MM.1S (cell line): ENCODE data around the gene CFAP45.

Experiments
- EZH2 ChIP-seq: fragments of 300-600 bp; sonication (generic); optimal IDR thresholded peaks from 2 replicates; pipeline ENCODE3; 2017; ENCODE audit warnings: low read depth, mild to moderate bottlenecking, antibody characterized with exemption, low read length, mixed read lengths
- EZH2phosphoT487 ChIP-seq: fragments of 300-600 bp; sonication (generic); IDR thresholded peaks from 2 replicates; pipeline ENCODE4 v1.6.1; 2018; ENCODE audit warnings: antibody characterized with exemption, low read length
- TF ChIP-seq, protein P1 (sequence below): fragments of 300-600 bp; sonication (generic); IDR thresholded peaks from 2 replicates; pipeline ENCODE4 v1.5.1; 2016; ENCODE audit warnings: antibody characterized with exemption, low read length, mixed read lengths

DNA sequence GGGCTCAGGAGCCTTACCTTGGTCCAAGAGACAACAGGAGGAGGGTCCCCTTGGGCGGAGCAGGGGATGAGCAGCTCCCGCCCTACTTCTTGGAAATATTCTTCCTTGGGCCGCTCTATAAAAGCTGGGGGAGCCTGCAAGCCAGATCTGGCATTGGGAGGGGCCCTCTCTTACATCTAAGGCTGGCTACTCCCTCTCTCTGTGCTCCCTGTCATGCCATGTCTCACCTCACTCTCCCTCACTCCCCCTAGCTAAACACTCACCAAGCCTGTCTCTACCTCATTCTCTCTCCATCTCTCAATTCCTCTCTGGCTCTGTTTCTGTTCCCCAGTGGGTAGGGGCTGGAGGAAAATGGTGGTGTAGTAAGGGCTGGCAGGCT lies 31.8 kb upstream of the CFAP45 start:
- TF ChIP-seq, protein P1, sequence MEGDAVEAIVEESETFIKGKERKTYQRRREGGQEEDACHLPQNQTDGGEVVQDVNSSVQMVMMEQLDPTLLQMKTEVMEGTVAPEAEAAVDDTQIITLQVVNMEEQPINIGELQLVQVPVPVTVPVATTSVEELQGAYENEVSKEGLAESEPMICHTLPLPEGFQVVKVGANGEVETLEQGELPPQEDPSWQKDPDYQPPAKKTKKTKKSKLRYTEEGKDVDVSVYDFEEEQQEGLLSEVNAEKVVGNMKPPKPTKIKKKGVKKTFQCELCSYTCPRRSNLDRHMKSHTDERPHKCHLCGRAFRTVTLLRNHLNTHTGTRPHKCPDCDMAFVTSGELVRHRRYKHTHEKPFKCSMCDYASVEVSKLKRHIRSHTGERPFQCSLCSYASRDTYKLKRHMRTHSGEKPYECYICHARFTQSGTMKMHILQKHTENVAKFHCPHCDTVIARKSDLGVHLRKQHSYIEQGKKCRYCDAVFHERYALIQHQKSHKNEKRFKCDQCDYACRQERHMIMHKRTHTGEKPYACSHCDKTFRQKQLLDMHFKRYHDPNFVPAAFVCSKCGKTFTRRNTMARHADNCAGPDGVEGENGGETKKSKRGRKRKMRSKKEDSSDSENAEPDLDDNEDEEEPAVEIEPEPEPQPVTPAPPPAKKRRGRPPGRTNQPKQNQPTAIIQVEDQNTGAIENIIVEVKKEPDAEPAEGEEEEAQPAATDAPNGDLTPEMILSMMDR = no peak
- TF ChIP-seq EZH2phosphoT487 = no peak
- no peak for TF ChIP-seq EZH2
